Sigmoid colon (tissue), 7 donors: ENCODE data around the gene INTS11. TPM values are rescaled to one million over a fixed set of nuclear protein-coding genes. Genes with fewer than 3 reads are reported as not detected.
A peak's percentile ranks its signal among the peaks of the same experiment; 100 is the strongest.

Source experiments
- DNase-seq: peaks from one replicate; pipeline ENCODE4 v3.0.0-alpha.2; 2019
- H3K27ac ChIP-seq, 4 donors: fragments of 200-600 bp; sonication (generic); one replicate each; pipeline ENCODE4 v1.5.1; 2016 to 2019; ENCODE audit warnings: mild to moderate bottlenecking in 1 of 4
- H3K27me3 ChIP-seq, 3 donors: fragments of 200-600 bp; sonication (generic); one replicate each; pipeline ENCODE4 v1.5.1; 2019; ENCODE audit warnings: mild to moderate bottlenecking in 1 of 3
- H3K36me3 ChIP-seq, 4 donors: fragments of 200-600 bp; sonication (generic); one replicate each; pipeline ENCODE4 v1.5.1; 2016 to 2019
- H3K4me1 ChIP-seq, 4 donors: fragments of 200-600 bp; sonication (generic); one replicate each; pipeline ENCODE4 v1.5.1; 2017 to 2019
- H3K4me3 ChIP-seq, 4 donors: fragments of 200-600 bp; sonication (generic); one replicate each; pipeline ENCODE4 v1.5.1; 2017 to 2019; ENCODE audit warnings: mild to moderate bottlenecking in 2 of 4, moderate library complexity in 1 of 4
- H3K9me3 ChIP-seq, 4 donors: fragments of 200-600 bp in 3 of 4; sonication (generic) in 3 of 4; one replicate each; pipeline versions ENCODE4 v1.5.1 to v1.6.1; 2013 to 2019
- CTCF ChIP-seq, 4 experiments: fragments of 450-650 bp in 3 of 4; fragments of 200-600 bp in 1 of 4; IDR thresholded peaks; one replicate each; pipeline ENCODE4 v1.5.1; 2016 to 2019; ENCODE audit warnings: antibody characterized with exemption in 4 of 4, mild to moderate bottlenecking in 3 of 4, moderate library complexity in 2 of 4
- EP300 ChIP-seq, 4 donors: sonication (generic); formaldehyde crosslinking; IDR thresholded peaks; one replicate each; pipeline ENCODE4 v1.6.1; 2017; ENCODE audit warnings: antibody characterized with exemption in 4 of 4
- POLR2A ChIP-seq, 2 donors: fragments of 450-650 bp; IDR thresholded peaks; one replicate each; pipeline ENCODE4 v1.6.1; 2016; ENCODE audit warnings: antibody characterized with exemption in 2 of 2, mild to moderate bottlenecking in 2 of 2, moderate library complexity in 2 of 2
- POLR2AphosphoS5 ChIP-seq, 4 donors: sonication (generic); formaldehyde crosslinking; IDR thresholded peaks; one replicate each; pipeline ENCODE4 v1.6.1; 2017; ENCODE audit warnings: antibody characterized with exemption in 4 of 4
- WGBS, 2 donors: extraction: QIAGEN DNeasy Blood & Tissue Kit; methylation state at CpG; one replicate each; pipeline ENCODE4 v1.1.7; 2013; 5-methylcytosine and 5-hydroxymethylcytosine counted together
- intact Hi-C: fragments of 100-400 bp; cut with DNase I; formaldehyde crosslinking; loops from one replicate; pipeline ENCODE4 v1.15.1; 2023
- polyA plus RNA-seq, 3 donors: library from polyadenylated mRNA; stranded (reverse); fragments of 200-250 nt; gene quantifications; one replicate each; pipeline ENCODE4 v1.2.3, GENCODE V29; 2013
- total RNA-seq, 4 donors: library from RNA; depleted of rRNA; stranded (reverse); fragments of >200 nt; gene quantifications; one replicate each; pipeline ENCODE4 v1.1.0, GENCODE V29; 2016
- donor health status: healthy with polysubstance abuse.
- donor health status: Bipolar disorder and iron deficiency.
- donor health status: healthy.

INTS11 gene
- total and polyA plus RNA-seq, 7 donors, result 58.3 to 135 (median 87.1) TPM

- intact Hi-C loops, result no loop called here
Measured at GRCh38 chr1:1314678-1315335, 9.7 kb downstream of the INTS11 start.

DNA sequence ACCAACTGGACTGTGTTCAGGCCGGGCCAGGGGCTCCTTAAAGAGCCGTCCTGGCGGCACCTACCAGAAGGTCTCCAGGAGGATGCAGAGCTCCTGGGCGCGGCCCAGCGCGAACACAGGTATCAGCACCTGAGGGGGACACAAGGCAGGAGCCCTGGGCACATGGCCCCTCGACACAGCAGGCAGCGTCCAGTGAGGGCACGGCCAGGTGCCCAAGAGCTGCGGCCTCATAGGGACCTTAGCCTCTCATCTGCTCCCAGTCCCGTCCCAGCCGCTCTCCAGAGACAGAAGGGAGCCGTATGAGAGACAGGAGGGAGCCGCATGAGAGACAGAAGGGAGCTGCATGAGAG is 10.2 kb downstream of the INTS11 start:
- H3K4me3 ChIP-seq, result no peak overlapping the region
- intact Hi-C loops, result no loop called here
- WGBS, 2 donors, result 94 to 96% methylated on average over 15 of the region's 15 CpGs
- H3K27ac ChIP-seq, result no peak overlapping the region
- H3K9me3 ChIP-seq, result no peaks in the 10 kb centered on the region
- no peaks in the 10 kb centered on the region for H3K27me3 ChIP-seq
- TF ChIP-seq CTCF (IDR thresholded peaks at IDR 0.05) (no peak), POLR2A (IDR thresholded peaks at IDR 0.05) (no peak), EP300 (IDR thresholded peaks at IDR 0.05) (no peak), POLR2AphosphoS5 (IDR thresholded peaks at IDR 0.05) (no peak)
- no peak for DNase-seq
- H3K36me3 ChIP-seq, result peaks cover 24 to 67% (median 40%) of the 10 kb centered on the region in 4 donors
- H3K4me1 ChIP-seq, result peaks cover 0 to 50% (median 45%) of the 10 kb centered on the region in 4 donors

More at GRCh38 chr1:1314678-1315335, 9.7 kb downstream of the INTS11 start:
- no peak for TF ChIP-seq CTCF (IDR thresholded peaks at IDR 0.05)
- Histone ChIP-seq H3K27me3 (no peaks in the 10 kb centered on the region), H3K36me3 (peaks cover 27 to 72% (median 40%) of the 10 kb centered on the region in 4 donors), H3K4me3 (no peak overlapping the region), H3K4me1 (peaks cover 0 to 49% (median 42%) of the 10 kb centered on the region in 4 donors), H3K27ac (peak overlapping the region; percentile 2 to 84 (median 52)), H3K9me3 (no peaks in the 10 kb centered on the region)
- 90 to 93% methylated on average over 23 of the region's 23 CpGs for WGBS, 2 donors
- no peak for DNase-seq

DNA sequence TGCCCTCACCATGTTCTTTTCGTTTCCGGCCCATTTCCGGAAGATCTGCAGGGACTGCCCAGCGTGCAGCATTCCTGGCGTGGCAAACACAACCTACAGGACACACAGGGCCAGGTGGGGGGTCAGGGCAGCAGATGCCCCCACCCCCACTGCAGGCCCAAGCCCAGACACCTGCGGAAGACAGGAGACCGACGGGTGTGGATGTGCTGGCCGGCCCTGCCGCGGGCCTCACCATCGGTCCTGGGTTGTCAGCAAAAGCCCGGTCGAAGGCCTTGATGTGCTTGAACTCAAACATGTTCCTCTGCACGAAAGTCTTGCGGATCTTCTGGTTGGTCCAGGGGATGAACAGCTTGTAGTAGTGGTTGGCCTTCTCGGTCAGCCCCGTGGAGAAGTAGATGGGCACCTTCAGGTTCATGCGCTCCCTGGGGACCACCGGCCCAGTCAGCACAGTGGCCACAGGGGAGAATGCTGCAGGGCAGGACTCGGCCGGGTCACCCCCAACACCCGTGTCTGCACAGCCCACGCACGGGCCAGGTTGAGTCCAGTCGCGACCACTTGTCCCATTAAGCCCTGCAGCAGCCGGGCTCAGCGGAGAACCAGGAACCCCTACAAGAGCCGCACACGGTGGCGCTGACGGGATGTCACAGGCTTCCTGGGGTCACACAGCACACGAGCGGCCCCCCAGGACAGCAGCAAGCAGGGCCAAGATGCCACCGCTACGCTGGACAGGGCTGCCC is 10.8 kb downstream of the INTS11 start:
- Histone ChIP-seq H3K36me3 (peaks cover 24 to 62% (median 38%) of the 10 kb centered on the region in 4 donors), H3K4me1 (peaks cover 0 to 50% (median 44%) of the 10 kb centered on the region in 4 donors), H3K27me3 (no peaks in the 10 kb centered on the region), H3K9me3 (no peaks in the 10 kb centered on the region), H3K27ac (no peak overlapping the region), H3K4me3 (no peak overlapping the region)
- intact Hi-C loops, result no loop called here
- TF ChIP-seq CTCF (IDR thresholded peaks at IDR 0.05), result no peak
- TF ChIP-seq POLR2AphosphoS5 (IDR thresholded peaks at IDR 0.05), result no peak
- TF ChIP-seq POLR2A (IDR thresholded peaks at IDR 0.05), result no peak
- no peak for TF ChIP-seq EP300 (IDR thresholded peaks at IDR 0.05)
- 93 to 95% methylated on average over 37 of the region's 37 CpGs for WGBS, 2 donors
- no peak for DNase-seq

GRCh38 chr1:1312450-1313314 is 11.8 kb downstream of the INTS11 start:
- TF ChIP-seq POLR2A (IDR thresholded peaks at IDR 0.05) (no peak), POLR2AphosphoS5 (IDR thresholded peaks at IDR 0.05) (no peak), CTCF (IDR thresholded peaks at IDR 0.05) (no peak), EP300 (IDR thresholded peaks at IDR 0.05) (no peak)
- WGBS, 2 donors, result 92% methylated on average over 49 of the region's 49 CpGs
- no peak for DNase-seq
- H3K9me3 ChIP-seq, result no peaks in the 10 kb centered on the region
- intact Hi-C loops, result no loop called here
- H3K27ac ChIP-seq, result no peak overlapping the region
- H3K4me1 ChIP-seq, result peaks cover 0 to 42% (median 35%) of the 10 kb centered on the region in 4 donors
- no peak overlapping the region for H3K4me3 ChIP-seq
- H3K27me3 ChIP-seq, result no peaks in the 10 kb centered on the region
- H3K36me3 ChIP-seq, result peaks cover 24 to 62% (median 38%) of the 10 kb centered on the region in 4 donors
